ENCODE measurements around the gene EPN1.

DNA sequence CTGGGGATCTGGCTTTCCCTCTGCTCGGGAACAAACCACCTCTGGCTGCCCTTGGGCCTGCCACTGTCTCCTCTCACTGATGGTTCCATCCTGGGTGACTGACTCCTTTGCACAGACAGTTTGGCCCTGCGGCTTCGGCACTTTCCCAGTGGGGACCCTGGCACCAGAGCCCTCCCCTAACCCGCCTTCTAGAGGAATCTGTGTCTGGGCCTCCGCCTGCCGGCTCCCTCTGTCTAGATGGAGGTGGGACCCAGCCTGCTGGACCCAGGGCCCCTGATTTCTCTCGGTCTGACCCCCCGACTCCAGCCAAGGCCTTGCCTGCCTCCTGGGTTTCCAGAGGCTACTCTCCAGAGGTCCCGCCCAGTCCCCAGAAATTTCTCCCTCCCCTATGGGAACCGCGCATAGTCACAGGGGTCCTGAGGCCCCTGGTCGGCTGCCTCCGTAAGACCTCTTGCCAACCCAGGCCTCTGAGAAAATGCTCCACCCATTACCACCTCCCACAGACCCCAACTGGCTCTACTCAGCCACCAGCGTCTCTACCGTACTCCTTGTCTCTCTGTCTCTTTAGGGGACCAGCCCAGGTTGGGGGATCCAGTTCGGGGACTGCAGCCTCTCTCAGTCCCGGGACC is 24.3 kb upstream of the EPN1 start:
- TF ChIP-seq, protein P1, sequence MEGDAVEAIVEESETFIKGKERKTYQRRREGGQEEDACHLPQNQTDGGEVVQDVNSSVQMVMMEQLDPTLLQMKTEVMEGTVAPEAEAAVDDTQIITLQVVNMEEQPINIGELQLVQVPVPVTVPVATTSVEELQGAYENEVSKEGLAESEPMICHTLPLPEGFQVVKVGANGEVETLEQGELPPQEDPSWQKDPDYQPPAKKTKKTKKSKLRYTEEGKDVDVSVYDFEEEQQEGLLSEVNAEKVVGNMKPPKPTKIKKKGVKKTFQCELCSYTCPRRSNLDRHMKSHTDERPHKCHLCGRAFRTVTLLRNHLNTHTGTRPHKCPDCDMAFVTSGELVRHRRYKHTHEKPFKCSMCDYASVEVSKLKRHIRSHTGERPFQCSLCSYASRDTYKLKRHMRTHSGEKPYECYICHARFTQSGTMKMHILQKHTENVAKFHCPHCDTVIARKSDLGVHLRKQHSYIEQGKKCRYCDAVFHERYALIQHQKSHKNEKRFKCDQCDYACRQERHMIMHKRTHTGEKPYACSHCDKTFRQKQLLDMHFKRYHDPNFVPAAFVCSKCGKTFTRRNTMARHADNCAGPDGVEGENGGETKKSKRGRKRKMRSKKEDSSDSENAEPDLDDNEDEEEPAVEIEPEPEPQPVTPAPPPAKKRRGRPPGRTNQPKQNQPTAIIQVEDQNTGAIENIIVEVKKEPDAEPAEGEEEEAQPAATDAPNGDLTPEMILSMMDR (IDR thresholded peaks at IDR 0.05), result no peak
- no peak for TF ChIP-seq POLR2A (IDR thresholded peaks at IDR 0.05)
